Measurements from ENCODE around the gene CYB561D2. TPM values are rescaled to one million over a fixed set of nuclear protein-coding genes. Genes with fewer than 3 reads are reported as not detected.

CYB561D2 gene
- total RNA-seq, 6 donors from 2014 or later = 13.2 to 35.4 (median 26.8) TPM

DNA sequence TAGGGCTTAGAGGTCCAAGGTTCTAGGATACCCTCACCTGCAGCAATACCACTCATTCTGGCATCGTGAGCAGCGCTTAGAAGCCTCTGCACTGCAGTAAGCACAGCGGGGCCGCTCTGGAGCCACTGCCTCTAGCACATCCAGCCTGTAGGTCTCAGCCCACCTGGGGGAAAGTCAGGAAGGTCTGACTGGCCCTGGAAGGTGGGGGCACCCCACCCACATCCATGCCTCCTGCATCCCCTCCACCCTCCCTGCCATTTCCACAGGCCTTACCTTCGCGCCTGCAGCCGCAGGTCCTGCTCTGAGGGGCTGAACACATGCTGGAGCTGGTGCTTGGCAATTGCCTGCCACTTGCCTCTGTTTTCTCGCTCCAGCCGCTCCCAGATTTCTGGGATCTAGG is 9.1 kb upstream of the CYB561D2 start:
- Histone ChIP-seq H3K27me3 (no peaks in the 10 kb centered on the region), H3K36me3 (no peaks in the 10 kb centered on the region), H3K4me1 (peaks cover 37 to 60% (median 55%) of the 10 kb centered on the region in 4 donors), H3K9me3 (no peaks in the 10 kb centered on the region), H3K27ac (peak overlapping the region; percentile 92 to 99 (median 96)), H3K4me3 (peak overlapping the region in 3 of 4 donors; percentile 53 to 75 (median 74))
- no peak for ATAC-seq (ENCODE audit: low FRiP score in 2 of 2)
- DNase-seq = peak in 1 of 2 donors; percentile 38
- 96 to 100% methylated on average over 6 to 9 of the region's 9 CpGs for WGBS, 2 donors
- TF ChIP-seq POLR2AphosphoS5 (IDR thresholded peaks at IDR 0.05) (no peak), POLR2A (IDR thresholded peaks at IDR 0.05) (no peak), EP300 (IDR thresholded peaks at IDR 0.05) (no peak)
- TF ChIP-seq, protein P1, sequence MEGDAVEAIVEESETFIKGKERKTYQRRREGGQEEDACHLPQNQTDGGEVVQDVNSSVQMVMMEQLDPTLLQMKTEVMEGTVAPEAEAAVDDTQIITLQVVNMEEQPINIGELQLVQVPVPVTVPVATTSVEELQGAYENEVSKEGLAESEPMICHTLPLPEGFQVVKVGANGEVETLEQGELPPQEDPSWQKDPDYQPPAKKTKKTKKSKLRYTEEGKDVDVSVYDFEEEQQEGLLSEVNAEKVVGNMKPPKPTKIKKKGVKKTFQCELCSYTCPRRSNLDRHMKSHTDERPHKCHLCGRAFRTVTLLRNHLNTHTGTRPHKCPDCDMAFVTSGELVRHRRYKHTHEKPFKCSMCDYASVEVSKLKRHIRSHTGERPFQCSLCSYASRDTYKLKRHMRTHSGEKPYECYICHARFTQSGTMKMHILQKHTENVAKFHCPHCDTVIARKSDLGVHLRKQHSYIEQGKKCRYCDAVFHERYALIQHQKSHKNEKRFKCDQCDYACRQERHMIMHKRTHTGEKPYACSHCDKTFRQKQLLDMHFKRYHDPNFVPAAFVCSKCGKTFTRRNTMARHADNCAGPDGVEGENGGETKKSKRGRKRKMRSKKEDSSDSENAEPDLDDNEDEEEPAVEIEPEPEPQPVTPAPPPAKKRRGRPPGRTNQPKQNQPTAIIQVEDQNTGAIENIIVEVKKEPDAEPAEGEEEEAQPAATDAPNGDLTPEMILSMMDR (IDR thresholded peaks at IDR 0.05) = no peak

DNA sequence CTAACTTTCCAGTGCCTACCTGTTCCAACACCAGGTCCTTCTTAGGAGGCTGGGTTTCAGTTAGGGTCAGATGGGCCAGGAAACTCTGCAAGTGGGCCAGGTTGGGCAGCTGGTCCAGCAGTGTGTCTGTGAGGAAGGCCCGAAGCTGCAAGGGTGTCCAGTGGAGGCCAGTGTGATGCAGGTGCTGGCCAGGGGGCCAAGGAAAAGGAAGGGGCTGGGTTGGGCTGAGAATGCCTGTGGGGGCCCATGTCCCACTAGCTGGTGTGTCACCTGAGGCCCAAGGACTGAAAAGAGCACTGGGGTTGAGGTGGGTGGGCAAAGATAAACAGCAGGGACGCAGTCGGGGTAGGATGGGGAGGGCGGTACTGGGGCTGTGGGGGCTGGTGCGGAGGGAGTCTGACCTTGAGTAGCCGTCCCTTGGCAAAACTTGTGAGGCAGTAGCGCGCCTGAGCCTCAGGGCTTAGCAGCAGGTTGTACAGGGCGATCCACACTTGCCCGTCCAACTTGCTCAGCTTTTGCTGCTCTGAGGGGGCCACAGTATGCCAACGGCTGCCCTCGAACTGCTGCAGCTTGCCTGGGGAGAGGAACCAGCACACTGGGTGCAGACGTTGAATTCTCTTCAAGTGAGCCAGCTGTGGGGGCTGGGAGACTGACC is 8.5 kb upstream of the CYB561D2 start:
- no peak overlapping the region for H3K4me3 ChIP-seq
- H3K27ac ChIP-seq = peak overlapping the region in 1 of 4 donors; percentile 97
- H3K9me3 ChIP-seq = no peaks in the 10 kb centered on the region
- 91 to 93% methylated on average over 10 to 12 of the region's 13 CpGs for WGBS, 2 donors
- H3K27me3 ChIP-seq = no peaks in the 10 kb centered on the region
- no peak for TF ChIP-seq EP300 (IDR thresholded peaks at IDR 0.05)
- TF ChIP-seq, protein P1 (IDR thresholded peaks at IDR 0.05) = no peak
- TF ChIP-seq POLR2AphosphoS5 (IDR thresholded peaks at IDR 0.05) = no peak
- no peak for TF ChIP-seq POLR2A (IDR thresholded peaks at IDR 0.05)
- ATAC-seq (ENCODE audit: low FRiP score in 2 of 2) (no peak), DNase-seq (peak in 1 of 2 donors; percentile 40)
- no peaks in the 10 kb centered on the region for H3K36me3 ChIP-seq
- peaks cover 37 to 61% (median 54%) of the 10 kb centered on the region in 4 donors for H3K4me1 ChIP-seq

DNA sequence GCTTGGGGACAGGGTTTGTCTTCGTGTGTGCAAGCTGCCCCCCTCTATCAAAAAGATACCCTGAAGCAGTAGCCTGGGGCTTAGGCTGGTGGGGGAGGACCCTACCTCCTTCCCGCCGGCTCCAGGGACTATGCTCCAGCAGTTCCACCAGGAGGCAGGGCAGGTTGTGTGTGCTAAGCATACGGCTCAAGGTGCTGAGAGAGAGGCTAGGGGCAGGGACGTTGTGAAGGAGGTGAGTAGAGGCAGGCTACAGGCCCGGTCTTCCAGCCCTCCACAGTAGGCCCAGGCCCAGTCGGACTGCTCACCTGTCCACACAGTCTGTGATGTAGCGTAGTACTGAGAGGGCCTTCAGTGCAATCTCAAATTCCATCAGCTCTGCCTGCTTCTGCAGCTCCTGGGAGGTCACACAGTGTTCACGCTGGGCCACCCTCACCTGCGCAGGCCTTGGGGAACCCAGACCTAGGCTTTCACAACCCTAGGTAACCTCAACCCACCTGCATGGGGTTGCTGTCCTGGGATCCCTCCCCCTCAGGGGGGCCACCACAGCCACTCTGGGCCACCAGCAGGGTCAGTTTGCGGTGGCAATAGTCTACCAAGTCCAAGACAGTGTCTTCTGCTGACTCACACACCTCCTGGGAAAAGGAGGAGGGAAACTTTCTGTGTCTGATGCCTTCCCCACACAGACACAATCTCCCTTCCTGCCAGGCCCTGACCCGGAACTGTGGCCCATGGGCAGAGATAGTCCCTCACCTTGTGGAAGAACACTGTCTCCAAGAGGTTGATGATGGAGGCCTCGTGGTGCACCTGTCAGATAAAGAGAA is 7.6 kb upstream of the CYB561D2 start:
- Histone ChIP-seq H3K27ac (no peak overlapping the region), H3K4me3 (no peak overlapping the region), H3K9me3 (no peaks in the 10 kb centered on the region), H3K4me1 (peaks cover 41 to 63% (median 52%) of the 10 kb centered on the region in 4 donors), H3K36me3 (peaks cover 0 to 7% (median 6%) of the 10 kb centered on the region in 4 donors), H3K27me3 (no peaks in the 10 kb centered on the region)
- TF ChIP-seq POLR2A (IDR thresholded peaks at IDR 0.05) = no peak
- 90 to 97% methylated on average over 6 to 13 of the region's 13 CpGs for WGBS, 2 donors
- DNase-seq (peak in 1 of 2 donors; percentile 34), ATAC-seq (ENCODE audit: low FRiP score in 2 of 2) (no peak)

DNA sequence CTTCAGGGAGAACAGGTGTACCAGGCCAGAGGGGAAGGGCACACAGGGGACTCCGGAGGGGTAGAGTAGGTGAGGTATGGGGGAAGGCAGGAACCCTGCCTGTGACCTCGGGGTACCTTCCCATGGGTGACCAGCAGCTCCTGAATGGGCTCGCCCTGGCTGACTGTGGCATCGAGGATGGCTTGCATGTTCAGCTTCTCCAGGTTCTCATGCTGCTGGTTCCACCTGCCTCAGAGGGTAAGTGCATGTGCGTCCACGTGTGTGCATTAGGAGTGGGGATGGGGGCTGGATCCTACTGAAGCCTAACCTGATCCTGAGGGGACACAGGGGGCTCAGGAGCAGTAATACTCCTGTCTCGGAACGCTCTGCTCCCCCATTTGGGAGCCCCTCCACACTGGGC is 5.7 kb upstream of the CYB561D2 start:
- Histone ChIP-seq H3K36me3 (peaks cover 0 to 15% (median 13%) of the 10 kb centered on the region in 4 donors), H3K27ac (no peak overlapping the region), H3K4me1 (peaks cover 33 to 60% (median 43%) of the 10 kb centered on the region in 4 donors), H3K4me3 (peak overlapping the region in 3 of 4 donors; percentile 31 to 45 (median 41)), H3K9me3 (no peaks in the 10 kb centered on the region), H3K27me3 (no peaks in the 10 kb centered on the region)
- DNase-seq = no peak
- no peak for TF ChIP-seq EP300 (IDR thresholded peaks at IDR 0.05)
- TF ChIP-seq, protein P1 (IDR thresholded peaks at IDR 0.05) = no peak
- no peak for TF ChIP-seq POLR2AphosphoS5 (IDR thresholded peaks at IDR 0.05)
- no peak for TF ChIP-seq POLR2A (IDR thresholded peaks at IDR 0.05)
- ATAC-seq (ENCODE audit: low FRiP score in 2 of 2) = no peak
- WGBS, 2 donors = 86 to 87% methylated on average over 2 to 8 of the region's 8 CpGs

- Histone ChIP-seq H3K36me3 (peaks cover 0 to 15% (median 13%) of the 10 kb centered on the region in 4 donors), H3K4me3 (peak within 1 kb of the TSS; percentile 13 to 45 (median 36)), H3K4me1 (peaks cover 36 to 58% (median 39%) of the 10 kb centered on the region in 4 donors), H3K9me3 (no peaks in the 10 kb centered on the region), H3K27me3 (no peaks in the 10 kb centered on the region), H3K27ac (peak within 1 kb of the TSS in 1 of 4 donors; percentile 7)
- WGBS, 2 donors = 21 to 33% methylated on average over 22 to 44 of the region's 45 CpGs
- TF ChIP-seq POLR2AphosphoS5 (IDR thresholded peaks at IDR 0.05) (no peak), EP300 (IDR thresholded peaks at IDR 0.05) (no peak), POLR2A (IDR thresholded peaks at IDR 0.05) (peak in 1 of 4 donors; percentile 33)
- TF ChIP-seq, protein P1 (IDR thresholded peaks at IDR 0.05) = no peak
- peak; percentile 73 to 96 for DNase-seq
- ATAC-seq (ENCODE audit: low FRiP score in 2 of 2) = peak; percentile 23 to 68
Measured at GRCh38 chr3:50345586-50346234, 5.0 kb upstream of the CYB561D2 start, which contains the start of gene ZMYND10. TSS of gene ZMYND10 (minus strand) at chr3:50345732. CDS start at chr3:50345579, 153 bp downstream.

All from upper lobe of left lung (tissue), 6 donors.